ENCODE measurements around the gene NFAM1.

DNA sequence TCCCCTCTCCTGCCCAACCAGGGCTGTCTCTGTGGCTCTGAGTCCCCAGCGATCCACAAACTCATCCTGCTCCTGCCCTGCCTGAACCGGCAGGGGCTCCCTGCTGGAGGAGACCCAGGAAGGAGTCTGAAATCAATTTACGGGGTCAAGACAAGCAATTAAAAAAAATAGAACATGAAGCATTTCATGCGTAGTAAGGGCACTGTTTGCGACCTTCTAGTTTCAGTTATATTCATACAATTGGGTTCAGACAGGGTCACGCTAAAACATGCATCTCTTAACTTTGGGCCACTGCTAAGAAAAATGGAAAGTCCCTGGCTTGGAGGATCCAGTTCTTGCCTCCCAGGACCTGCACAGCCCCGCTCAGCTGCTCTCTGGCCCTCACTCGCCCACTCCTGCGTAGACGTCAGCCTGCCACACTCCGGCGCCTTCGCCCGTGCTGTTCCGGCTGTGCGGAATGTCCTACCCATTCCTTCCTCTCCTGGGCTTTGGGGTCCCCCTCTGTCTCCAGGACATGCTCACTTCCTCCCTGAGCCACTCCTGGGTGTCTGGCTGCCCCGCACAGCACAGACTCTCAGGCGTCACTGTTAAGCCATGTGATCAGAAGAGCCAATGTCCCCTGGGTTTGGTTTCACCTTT lies 12.8 kb downstream of the NFAM1 start:
- TF ChIP-seq POLR2AphosphoS5 (IDR thresholded peaks at IDR 0.05; ENCODE audit: borderline replicate concordance, low read depth, low read length) (no peak), EZH2 (IDR thresholded peaks at IDR 0.05) (no peak)
